H1 (cell line): ENCODE measurements around the gene NDUFA8.

Experiments
- CEBPB ChIP-seq: IDR thresholded peaks from 2 replicates; pipeline ENCODE4 v1.6.1; 2012; ENCODE audit warnings: low read depth, low read length
- CREB1 ChIP-seq: IDR thresholded peaks from 2 replicates; pipeline ENCODE4 v1.6.1; 2012; ENCODE audit warnings: inconsistent platforms
- CTCF ChIP-seq, 3 experiments: IDR thresholded peaks; 1 replicate in 2 of 3; 2 replicates in 1 of 3; pipeline versions ENCODE4 v1.5.1 to v1.6.1; 2011; ENCODE audit warnings: low read length in 3 of 3, mild to moderate bottlenecking in 3 of 3, inconsistent platforms in 2 of 3, low read depth in 1 of 3, moderate library complexity in 1 of 3; ENCODE audit not compliant: insufficient read depth in 1 of 3; ENCODE audit errors: control extremely low read depth in 1 of 3
- EP300 ChIP-seq, 2 experiments: IDR thresholded peaks; 1 replicate in 1 of 2; 2 replicates in 1 of 2; pipeline ENCODE4 v1.6.1; 2011 to 2012; ENCODE audit warnings: low read depth in 2 of 2, low read length in 2 of 2, mild to moderate bottlenecking in 2 of 2, borderline replicate concordance in 1 of 2, inconsistent platforms in 1 of 2, moderate library complexity in 1 of 2
- EZH2 ChIP-seq: fragments of 200-600 bp; sonication (generic); IDR thresholded peaks from 2 replicates; pipeline ENCODE4 v1.7.1; 2012; ENCODE audit warnings: low read depth, mild to moderate bottlenecking, moderate library complexity, low read length, inconsistent platforms; ENCODE audit not compliant: severe bottlenecking
- JUN ChIP-seq: IDR thresholded peaks from 2 replicates; pipeline ENCODE4 v1.6.1; 2011; ENCODE audit warnings: low read depth, mild to moderate bottlenecking, improper control_type of control experiment, low read length
- PHF8 ChIP-seq: fragments of 200-600 bp; sonication (generic); conservative IDR thresholded peaks from 2 replicates; pipeline ENCODE4 v1.7.1; 2012; ENCODE audit warnings: low read depth, mild to moderate bottlenecking, inconsistent platforms, low read length, moderate library complexity
- POLR2A ChIP-seq, 2 experiments: IDR thresholded peaks; 1 replicate in 1 of 2; 2 replicates in 1 of 2; pipeline ENCODE4 v1.6.1; 2011; ENCODE audit warnings: low read depth in 2 of 2, low read length in 2 of 2, mild to moderate bottlenecking in 2 of 2; ENCODE audit errors: control extremely low read depth in 1 of 2
- POLR2AphosphoS5 ChIP-seq: IDR thresholded peaks from 2 replicates; pipeline ENCODE4 v1.6.1; 2011; ENCODE audit warnings: low read depth, low read length
- RAD21 ChIP-seq, 2 experiments: IDR thresholded peaks in 1 of 2; conservative IDR thresholded peaks in 1 of 2; 2 replicates each; pipeline ENCODE4 v1.6.1; 2011; ENCODE audit warnings: low read depth in 2 of 2, low read length in 2 of 2, improper control_type of control experiment in 1 of 2, inconsistent platforms in 1 of 2, mild to moderate bottlenecking in 1 of 2, moderate library complexity in 1 of 2
- SRF ChIP-seq: IDR thresholded peaks from 2 replicates; pipeline ENCODE4 v1.6.1; 2011; ENCODE audit warnings: mild to moderate bottlenecking, low read depth, low read length, moderate library complexity
- TAF1 ChIP-seq: IDR thresholded peaks from 2 replicates; pipeline ENCODE4 v1.6.1; 2011; ENCODE audit warnings: mild to moderate bottlenecking, low read depth, low read length

GRCh38 chr9:122172131-122172530 is 12.6 kb upstream of the NDUFA8 start:
- TF ChIP-seq CTCF (IDR thresholded peaks at IDR 0.05; ENCODE audit: control extremely low read depth in 1 of 3, insufficient read depth in 1 of 3, low read depth in 1 of 3, low read length in 3 of 3) (no peak), POLR2A (IDR thresholded peaks at IDR 0.05; ENCODE audit: control extremely low read depth in 1 of 2, low read depth in 2 of 2, low read length in 2 of 2) (no peak), JUN (no peak), EP300 (IDR thresholded peaks at IDR 0.05; ENCODE audit: borderline replicate concordance in 1 of 2, low read depth in 2 of 2, low read length in 2 of 2) (no peak), SRF (no peak), CEBPB (no peak), EZH2 (no peak), RAD21 (IDR thresholded peaks at IDR 0.05 in 1 of 2, conservative IDR thresholded peaks at IDR 0.05 in 1 of 2; ENCODE audit: low read depth in 2 of 2, low read length in 2 of 2) (no peak), PHF8 (no peak), POLR2AphosphoS5 (no peak), TAF1 (no peak), CREB1 (no peak)
